Activated CD8-positive, alpha-beta memory T cell treated with anti-CD3 and anti-CD28 coated beads, Interleukin-2, amount 50 U/mL, for 48 hours (primary cell): ENCODE data around the gene ZCCHC9.
"Not testable (repeated sequence)": the region's sequence is repeated elsewhere in the genome, so short reads cannot be mapped to it uniquely, and the experiment has no call there.

Experiments used
- DNase-seq: peaks from one replicate; pipeline ENCODE4 v3.0.0-alpha.2; 2020

ZCCHC9 gene

DNA sequence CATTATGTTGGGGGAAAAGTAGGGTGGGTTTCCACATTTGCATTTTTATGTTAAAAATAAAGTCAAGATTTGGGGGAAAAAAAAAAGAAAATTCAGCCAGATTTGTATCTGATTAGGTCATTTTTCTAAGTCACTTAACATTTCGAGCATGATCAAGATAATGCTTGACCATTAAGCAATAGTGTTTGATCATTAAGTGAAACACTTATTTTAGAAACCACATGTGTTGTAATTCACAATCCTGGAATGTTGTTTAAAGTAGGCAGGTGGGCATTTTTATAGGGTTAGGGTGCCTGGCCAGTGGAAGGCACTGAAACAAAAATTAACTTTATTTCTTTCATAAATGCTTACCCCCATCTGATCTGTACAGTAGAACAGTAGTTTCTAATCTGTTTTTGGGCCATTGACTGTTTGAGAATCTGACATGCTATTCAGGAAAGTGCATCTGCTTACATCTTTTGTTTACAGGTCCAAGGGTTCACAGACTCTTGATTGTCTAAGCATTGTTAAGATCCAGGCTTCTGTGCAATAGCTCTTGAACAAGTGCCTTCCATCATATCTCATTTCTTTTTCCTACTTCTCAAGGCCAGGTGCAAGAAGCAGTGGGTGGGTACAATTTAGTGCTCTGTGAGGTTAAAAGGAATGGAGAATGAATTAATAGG is 9.1 kb downstream of the ZCCHC9 start:
- no peak for DNase-seq

- DNase-seq: no peak
Observed at GRCh38 chr5:81313278-81313677, 11.9 kb downstream of the ZCCHC9 start.

GRCh38 chr5:81313686-81314085 is 12.3 kb downstream of the ZCCHC9 start:
- DNase-seq: no peak

- DNase-seq: no peak
Observed at GRCh38 chr5:81314581-81314980, 13.2 kb downstream of the ZCCHC9 start.

GRCh38 chr5:81315336-81315735 is 13.9 kb downstream of the ZCCHC9 start:
- no peak for DNase-seq

DNA sequence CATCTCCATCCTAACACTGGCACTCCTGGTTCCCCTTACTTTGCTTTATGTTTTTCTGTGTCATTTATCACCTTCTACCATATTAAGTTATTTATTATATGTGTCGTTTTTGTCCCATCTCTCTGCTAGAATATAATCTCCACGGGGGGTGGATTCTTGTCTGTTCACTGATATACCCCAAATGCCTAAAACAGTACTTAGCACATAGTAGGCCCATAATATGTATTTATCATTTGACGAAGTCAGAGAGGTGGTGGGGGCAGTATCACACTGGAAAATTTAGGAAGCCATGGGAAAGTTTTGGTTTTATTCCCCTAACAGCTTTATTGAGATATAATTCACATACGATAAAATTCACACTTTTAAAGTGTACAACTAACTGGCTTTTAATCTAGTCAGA is 14.4 kb downstream of the ZCCHC9 start:
- DNase-seq: no peak

- no peak for DNase-seq
Observed at GRCh38 chr5:81316571-81316970, 15.2 kb downstream of the ZCCHC9 start.

DNA sequence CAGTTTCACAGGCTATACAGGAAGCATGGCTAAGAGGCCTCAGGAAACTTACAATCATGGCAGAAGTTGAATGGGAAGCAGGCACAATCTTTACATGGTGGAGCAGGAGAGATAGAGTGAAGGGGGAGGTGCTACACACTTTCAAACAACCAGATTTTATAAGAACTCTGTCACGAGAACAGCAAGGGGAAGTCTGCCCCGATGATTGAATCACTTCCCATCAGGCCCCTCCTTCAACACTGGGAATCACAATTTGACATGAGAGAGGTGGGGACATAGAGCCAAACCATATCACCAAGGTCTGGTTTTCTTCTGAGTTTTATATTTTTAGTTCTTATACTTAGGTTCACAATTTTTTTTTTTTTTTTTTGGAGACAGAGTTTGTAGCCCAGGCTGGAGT is 16.1 kb downstream of the ZCCHC9 start:
- no peak for DNase-seq

GRCh38 chr5:81326554-81326953 is 25.2 kb downstream of the ZCCHC9 start:
- DNase-seq: no peak

DNA sequence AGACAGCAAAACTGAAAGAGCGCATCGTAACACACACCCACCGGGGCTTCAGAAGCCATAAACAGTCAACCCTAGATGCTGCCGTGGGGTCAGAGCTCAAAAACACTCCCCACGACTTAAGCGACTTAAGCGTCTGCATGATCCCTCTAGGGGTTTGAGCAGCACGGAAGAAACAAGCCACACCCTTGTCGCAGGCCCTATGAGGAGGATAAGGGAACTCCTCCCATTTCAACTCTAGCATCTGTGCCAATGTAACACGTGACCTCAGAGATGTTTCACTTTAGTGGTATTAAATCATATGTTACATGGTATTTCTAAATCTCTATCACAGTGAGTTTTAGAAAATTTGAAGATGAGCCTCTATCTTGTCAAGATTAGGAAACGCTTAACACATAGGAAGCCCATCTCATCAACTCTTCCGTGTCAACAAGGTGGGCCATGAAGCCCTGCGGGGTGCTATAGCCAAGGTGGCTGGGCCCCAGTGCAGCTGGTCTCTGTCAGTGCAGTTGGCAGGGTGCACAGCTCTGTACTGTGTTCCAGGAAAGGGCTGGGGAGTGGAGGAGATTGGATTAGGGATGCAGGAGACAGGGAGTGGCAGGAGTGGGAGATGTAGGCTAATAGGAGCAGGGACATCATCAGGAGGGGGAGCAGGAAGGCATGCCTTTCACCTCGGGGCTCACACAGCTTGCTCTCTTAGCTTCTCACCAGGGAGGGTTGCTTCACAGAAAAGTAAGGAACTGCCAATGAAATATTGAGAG is 33.1 kb downstream of the ZCCHC9 start:
- DNase-seq: no peak

DNA sequence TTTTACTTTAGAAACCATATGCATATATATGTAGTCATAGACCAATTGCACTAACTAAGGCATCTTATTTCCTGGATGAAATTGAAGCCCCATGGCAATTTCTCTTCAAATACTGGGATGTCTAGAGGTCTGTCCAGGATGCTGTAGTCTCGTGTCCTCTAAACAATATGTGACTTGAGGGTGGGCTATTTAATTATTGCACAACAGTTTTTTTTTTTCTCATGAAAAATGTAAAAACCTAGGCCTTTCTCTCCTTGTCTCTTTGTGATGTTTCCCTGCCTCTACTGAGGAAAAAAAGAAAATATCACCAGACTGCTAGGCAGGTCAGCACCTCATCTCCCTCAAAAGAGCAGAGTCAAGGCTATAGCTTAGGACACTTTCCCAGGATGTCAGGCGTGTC is 34.6 kb downstream of the ZCCHC9 start:
- DNase-seq: no peak

DNA sequence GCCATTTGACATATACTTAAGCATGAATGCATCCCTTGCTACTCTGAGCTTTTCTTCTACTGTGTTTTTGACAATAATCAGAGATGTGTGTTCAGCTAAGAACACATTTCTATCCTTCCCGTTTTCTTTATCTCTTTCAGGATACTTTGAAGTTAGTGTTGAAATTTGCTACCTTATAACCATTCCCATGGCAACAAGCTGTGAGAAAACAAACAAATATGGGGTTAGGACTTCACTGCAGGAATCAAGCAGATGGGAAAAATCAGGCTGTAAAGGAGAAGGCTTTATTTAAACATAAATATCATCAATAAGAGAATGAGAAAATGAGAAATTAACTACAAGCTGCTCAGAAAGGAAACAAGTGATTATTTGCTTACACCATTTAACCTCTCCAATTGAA is 35.2 kb downstream of the ZCCHC9 start:
- no peak for DNase-seq

GRCh38 chr5:81337803-81338202 is 36.4 kb downstream of the ZCCHC9 start:
- no peak for DNase-seq

- not testable (repeated sequence) for DNase-seq
Observed at GRCh38 chr5:81338213-81338612, 36.8 kb downstream of the ZCCHC9 start.

- no peak for DNase-seq
Observed at GRCh38 chr5:81344736-81345135, 43.3 kb downstream of the ZCCHC9 start.

GRCh38 chr5:81345411-81346003 is 44.1 kb downstream of the ZCCHC9 start:
- no peak for DNase-seq

DNA sequence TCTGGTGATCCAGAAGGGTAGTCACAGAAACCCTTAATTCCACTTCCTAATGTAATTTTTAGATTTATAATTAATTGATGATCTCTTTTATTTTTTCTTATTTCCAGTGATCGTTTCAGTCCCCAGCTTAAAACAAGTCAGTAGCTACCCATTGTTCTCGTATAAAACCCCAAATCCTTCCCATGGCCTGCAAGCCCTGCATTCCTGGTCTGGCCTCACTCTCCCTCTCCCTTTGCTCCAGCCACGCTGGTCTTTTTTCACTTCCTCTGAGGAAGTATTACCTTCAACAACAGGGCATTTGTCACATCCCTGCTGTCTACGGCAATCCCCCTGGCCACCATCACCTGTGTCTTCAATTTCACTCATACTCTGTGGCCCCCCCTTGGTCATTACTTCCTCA is 47.8 kb downstream of the ZCCHC9 start:
- DNase-seq: no peak

- no peak for DNase-seq
Observed at GRCh38 chr5:81350507-81350906, 49.1 kb downstream of the ZCCHC9 start.

DNA sequence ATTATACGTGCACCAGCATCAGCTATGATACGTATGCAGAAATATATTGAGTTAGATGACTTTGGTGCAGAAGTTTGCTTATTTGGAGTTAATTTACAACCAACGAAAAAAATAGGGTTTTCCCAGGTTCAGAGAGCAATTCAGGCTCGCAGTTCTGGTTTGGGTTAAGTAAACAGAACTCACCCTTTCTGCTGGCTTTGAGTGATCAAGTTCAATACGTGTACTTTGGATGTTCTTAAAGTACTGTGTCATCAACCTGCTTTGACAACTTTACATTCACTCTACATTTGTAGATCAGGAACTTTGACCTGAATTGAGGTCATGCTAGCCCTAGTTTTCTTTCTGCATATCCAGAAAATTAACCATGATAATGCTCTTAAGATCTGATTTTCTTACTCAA is 51.8 kb downstream of the ZCCHC9 start:
- DNase-seq: no peak

DNA sequence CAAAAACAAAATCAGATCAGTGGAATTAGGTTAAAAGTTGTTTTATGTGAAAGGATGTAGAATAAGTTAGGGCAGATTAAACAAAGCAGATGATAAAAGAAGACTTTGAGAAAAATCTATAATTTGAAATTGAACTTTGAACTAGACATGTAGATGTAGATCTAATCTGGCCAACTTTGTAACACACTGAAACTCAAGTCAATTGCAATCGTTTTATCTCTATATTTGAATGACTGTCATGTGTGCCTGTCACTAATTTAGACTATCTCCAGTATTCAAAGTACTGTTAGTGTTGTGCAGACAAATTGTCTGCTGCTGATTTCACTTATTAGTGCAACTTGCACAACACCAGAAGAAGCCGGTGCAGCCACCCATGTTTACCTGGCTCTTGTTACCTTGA is 52.7 kb downstream of the ZCCHC9 start:
- DNase-seq: no peak

DNA sequence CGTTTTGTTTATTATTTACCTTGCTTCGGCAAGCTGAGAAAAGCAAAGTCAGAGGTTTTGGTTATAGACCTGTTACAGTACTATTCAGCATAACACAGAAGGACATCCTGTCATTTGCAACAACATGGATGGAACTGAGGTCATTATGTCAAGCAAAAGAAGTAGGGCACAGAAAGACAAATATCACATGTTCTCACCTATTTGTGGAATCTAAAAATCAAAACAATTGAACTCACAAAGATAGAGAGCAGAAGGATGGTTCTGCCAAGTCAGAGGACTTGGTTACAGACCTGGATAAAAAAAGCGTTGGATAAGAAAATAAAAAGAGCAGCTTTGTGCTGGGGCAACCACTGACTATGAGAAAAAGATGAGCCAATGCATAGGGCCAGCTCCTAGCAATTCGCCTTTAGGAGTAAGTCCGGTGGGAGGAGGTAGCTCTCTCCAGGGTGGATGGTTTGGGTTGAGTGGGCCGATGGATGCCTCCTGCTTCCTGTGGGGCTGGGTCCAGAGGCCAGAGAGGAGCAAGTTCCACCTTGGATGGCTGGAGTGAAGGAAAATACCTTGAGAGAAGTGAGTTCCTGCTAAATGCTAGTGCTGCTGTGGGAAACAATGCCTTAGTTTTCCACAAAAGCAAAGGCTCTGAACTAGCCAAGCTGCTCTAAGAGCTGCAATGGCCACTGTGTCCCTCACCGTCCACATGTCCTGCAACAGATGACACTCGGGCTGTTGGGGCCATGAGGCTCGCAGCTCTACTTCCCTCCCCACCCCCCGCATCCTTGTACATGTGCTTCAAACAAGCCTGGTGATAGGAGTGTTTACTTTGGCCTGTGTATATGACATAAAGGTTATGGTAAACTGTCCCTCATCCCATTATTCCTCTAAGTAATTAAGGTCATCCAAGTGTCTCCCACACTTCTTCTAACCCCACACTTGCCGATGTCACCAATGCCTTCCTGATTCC is 54.2 kb downstream of the ZCCHC9 start:
- no peak for DNase-seq

DNA sequence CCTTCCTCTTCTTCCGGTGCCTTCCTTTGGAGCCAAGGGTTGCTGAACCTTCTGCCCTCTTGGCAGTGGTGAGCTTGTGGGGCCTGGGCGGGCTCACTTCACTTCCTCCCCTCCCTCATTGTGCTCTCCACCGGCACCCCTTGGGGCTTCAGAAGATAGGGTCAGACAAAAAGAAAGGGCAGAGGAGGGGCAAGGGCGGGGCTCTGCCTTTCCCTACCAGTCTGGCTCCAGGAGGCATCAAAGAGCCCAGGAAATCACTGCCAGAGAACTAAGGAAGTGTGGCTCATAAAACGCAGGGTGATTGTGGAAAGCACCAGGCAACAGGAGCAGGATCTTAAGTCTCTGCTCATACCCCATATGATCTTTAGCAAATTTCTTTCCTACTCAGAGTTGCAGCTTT is 57.7 kb downstream of the ZCCHC9 start:
- DNase-seq: no peak

GRCh38 chr5:81359881-81360280 is 58.5 kb downstream of the ZCCHC9 start:
- no peak for DNase-seq
